Naive thymus-derived CD4-positive, alpha-beta T cell (primary cell): ENCODE data around the gene PEAR1. TPM values are rescaled to one million over a fixed set of nuclear protein-coding genes. Genes with fewer than 3 reads are reported as not detected.

ENCODE experiments used
- ATAC-seq: fragments of 150-1000 bp; cut with Tn5 transposase; 2 replicates; pipeline ENCODE4 v1.10.0; 2021; ENCODE audit warnings: mild to moderate bottlenecking, moderate library complexity
- CTCF ChIA-PET: fragments of 350-600 bp; sonication (Branson Sonifier 250); formaldehyde crosslinking; loops from one replicate; lab custom pipeline; 2021; ENCODE audit warnings: antibody characterized with exemption; lab: Charles Lee
- POLR2A ChIA-PET: fragments of 350-600 bp; sonication (Branson Sonifier 250); formaldehyde crosslinking; loops from one replicate; lab custom pipeline; 2021; ENCODE audit warnings: antibody characterized with exemption, inconsistent platforms; lab: Charles Lee
- DNase-seq, 9 donors: peaks; one replicate each; pipeline versions ENCODE4 v3.0.0 to v3.0.0-alpha.2; 2020 to 2022; ENCODE audit warnings: mixed read lengths in 1 of 9
- H3K27ac ChIP-seq: one replicate; pipeline ENCODE4 v1.7.0; 2013; ENCODE audit warnings: mild to moderate bottlenecking, low read depth, low read length, moderate library complexity
- H3K27me3 ChIP-seq, 2 donors: one replicate each; pipeline ENCODE4 v1.7.0; 2013; ENCODE audit warnings: low read length in 2 of 2, mild to moderate bottlenecking in 2 of 2, moderate library complexity in 2 of 2; ENCODE audit not compliant: control insufficient read depth in 2 of 2, insufficient read depth in 2 of 2
- H3K36me3 ChIP-seq, 3 experiments: 1 replicate in 2 of 3; 2 replicates in 1 of 3; pipeline ENCODE4 v1.7.0; 2013; ENCODE audit warnings: low read length in 3 of 3, mild to moderate bottlenecking in 3 of 3, moderate library complexity in 1 of 3; ENCODE audit not compliant: insufficient read depth in 3 of 3, control insufficient read depth in 2 of 3
- H3K4me1 ChIP-seq, 2 donors: one replicate each; pipeline ENCODE4 v1.7.0; 2013; ENCODE audit warnings: low read length in 2 of 2, mild to moderate bottlenecking in 2 of 2, moderate library complexity in 1 of 2; ENCODE audit not compliant: control insufficient read depth in 2 of 2, insufficient read depth in 2 of 2
- H3K4me3 ChIP-seq: 2 replicates; pipeline ENCODE4 v1.7.0; 2013; ENCODE audit warnings: mild to moderate bottlenecking, low read length
- H3K9me3 ChIP-seq, 3 experiments: 1 replicate in 2 of 3; 2 replicates in 1 of 3; pipeline ENCODE4 v1.7.0; 2013; ENCODE audit warnings: low read length in 3 of 3; ENCODE audit not compliant: control insufficient read depth in 2 of 3
- H3K27ac Mint-ChIP-seq, 9 donors: one replicate each; pipeline ENCODE4 v1.8.0; 2020 to 2022; ENCODE audit warnings: mixed read lengths in 9 of 9, mild to moderate bottlenecking in 8 of 9, moderate library complexity in 5 of 9, inconsistent platforms in 2 of 9
- H3K27me3 Mint-ChIP-seq, 5 donors: one replicate each; pipeline ENCODE4 v1.8.0; 2021 to 2022; ENCODE audit warnings: mixed read lengths in 5 of 5, mild to moderate bottlenecking in 1 of 5
- H3K36me3 Mint-ChIP-seq, 5 donors: one replicate each; pipeline ENCODE4 v1.8.0; 2020 to 2022; ENCODE audit warnings: mixed read lengths in 5 of 5, mild to moderate bottlenecking in 3 of 5, inconsistent platforms in 1 of 5
- H3K4me1 Mint-ChIP-seq, 7 donors: one replicate each; pipeline ENCODE4 v1.8.0; 2020 to 2022; ENCODE audit warnings: mixed read lengths in 7 of 7, mild to moderate bottlenecking in 3 of 7, inconsistent platforms in 1 of 7
- H3K4me3 Mint-ChIP-seq, 10 donors: one replicate each; pipeline ENCODE4 v1.8.0; 2020 to 2022; ENCODE audit warnings: mild to moderate bottlenecking in 10 of 10, mixed read lengths in 10 of 10, moderate library complexity in 6 of 10, inconsistent platforms in 2 of 10
- H3K9me3 Mint-ChIP-seq, 11 donors: one replicate each; pipeline ENCODE4 v1.8.0; 2020 to 2022; ENCODE audit warnings: mixed read lengths in 11 of 11, mild to moderate bottlenecking in 4 of 11, inconsistent platforms in 1 of 11, moderate library complexity in 1 of 11
- intact Hi-C, 2 donors: fragments of 100-400 bp; cut with micrococcal nuclease; formaldehyde crosslinking; loops; one replicate each; pipeline ENCODE4 v1.15.1; 2023
- polyA plus RNA-seq, 2 donors: library from polyadenylated mRNA; unstranded; fragments of 300-500 nt; fragmentation: Illumina TruSeq; gene quantifications; one replicate each; pipeline ENCODE4 v1.2.3, GENCODE V29; 2021
- total RNA-seq, 6 experiments: library from RNA in 5 of 6; stranded (reverse) in 5 of 6; gene quantifications; 1 replicate in 5 of 6; 2 replicates in 1 of 6; pipeline ENCODE4 v1.2.3 and lab custom pipeline; 2021 to 2026

The PEAR1 gene
- total and polyA plus RNA-seq, 7 experiments from 2014 or later = 0.19 to 1.2 (median 0.32) TPM

DNA sequence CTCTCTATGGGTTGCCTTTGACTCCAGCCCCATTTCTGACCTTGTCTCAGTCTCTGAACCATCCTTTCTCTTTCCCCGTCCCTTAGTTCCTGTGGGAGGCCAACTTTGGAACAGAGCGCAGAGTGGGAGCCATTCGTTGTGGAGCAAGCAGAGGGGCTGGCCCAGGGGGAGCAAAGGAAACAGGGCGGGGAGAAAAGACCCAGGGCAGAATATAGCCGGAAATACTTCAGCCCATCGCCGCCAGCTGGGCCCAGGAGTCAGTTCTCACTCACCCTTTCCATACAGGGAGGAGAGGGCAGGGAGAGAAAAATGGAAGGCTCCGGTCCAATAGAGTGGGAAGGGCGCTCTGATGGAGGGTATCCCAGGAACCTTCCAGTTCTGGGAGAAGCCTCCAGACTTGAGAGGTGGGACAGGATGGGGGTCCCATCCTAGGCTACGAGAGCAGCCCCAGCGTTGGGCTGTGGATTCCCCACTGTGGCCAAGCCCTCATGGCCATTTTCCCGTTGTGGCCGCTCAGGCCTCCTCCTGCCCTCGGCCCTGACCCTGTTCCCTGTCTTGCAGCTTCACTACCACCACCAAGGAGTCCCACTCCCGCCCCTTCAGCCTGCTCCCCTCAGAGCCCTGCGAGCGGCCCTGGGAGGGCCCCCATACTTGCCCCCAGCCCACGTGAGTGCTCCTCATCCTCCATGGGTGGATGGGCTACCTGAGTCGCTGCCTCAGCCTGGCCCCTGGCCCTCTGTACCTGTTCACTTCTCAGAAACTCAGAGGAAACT, 10.9 kb downstream of the PEAR1 start:
- Mint-ChIP-seq H3K4me1 (peaks cover 0 to 1% (median 0%) of the 10 kb centered on the region in 7 donors), H3K27me3 (peaks cover 0 to 13% (median 5%) of the 10 kb centered on the region in 5 donors), H3K4me3 (no peak overlapping the region), H3K9me3 (no peaks in the 10 kb centered on the region), H3K27ac (no peak overlapping the region), H3K36me3 (no peaks in the 10 kb centered on the region)
- H3K4me3 ChIP-seq = no peak overlapping the region
- CTCF ChIA-PET = no interaction called here
- no peaks in the 10 kb centered on the region for H3K27me3 ChIP-seq
- no peaks in the 10 kb centered on the region for H3K9me3 ChIP-seq
- H3K27ac ChIP-seq = no peak overlapping the region
- no peaks in the 10 kb centered on the region for H3K36me3 ChIP-seq
- no peak for DNase-seq
- POLR2A ChIA-PET = no interaction called here
- intact Hi-C loops = no loop called here
- ATAC-seq = no peak
- no peaks in the 10 kb centered on the region for H3K4me1 ChIP-seq

DNA sequence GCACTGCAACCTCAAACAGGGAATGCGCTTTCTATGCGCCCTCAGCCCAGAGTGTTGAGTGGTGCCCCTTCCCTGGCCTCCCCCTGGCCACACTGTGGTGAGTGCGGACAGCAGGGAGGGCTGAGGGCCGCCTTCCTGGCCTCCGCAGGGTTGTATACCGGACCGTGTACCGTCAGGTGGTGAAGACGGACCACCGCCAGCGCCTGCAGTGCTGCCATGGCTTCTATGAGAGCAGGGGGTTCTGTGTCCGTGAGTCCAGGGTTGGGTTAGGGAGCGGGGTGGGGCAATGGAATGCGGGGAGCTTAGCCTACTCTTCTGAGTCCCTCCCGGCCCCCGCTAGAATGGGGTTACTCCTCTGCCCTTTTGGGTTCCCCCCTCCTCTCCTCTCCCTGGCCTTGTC, 11.7 kb downstream of the PEAR1 start:
- Mint-ChIP-seq H3K9me3 (no peaks in the 10 kb centered on the region), H3K36me3 (no peaks in the 10 kb centered on the region), H3K27ac (no peak overlapping the region), H3K4me3 (no peak overlapping the region), H3K27me3 (peaks cover 0 to 10% (median 5%) of the 10 kb centered on the region in 5 donors), H3K4me1 (peaks cover 0 to 1% (median 0%) of the 10 kb centered on the region in 7 donors)
- no peak for DNase-seq
- Histone ChIP-seq H3K27me3 (no peaks in the 10 kb centered on the region), H3K9me3 (no peaks in the 10 kb centered on the region), H3K4me1 (no peaks in the 10 kb centered on the region), H3K27ac (no peak overlapping the region), H3K4me3 (no peak overlapping the region), H3K36me3 (no peaks in the 10 kb centered on the region)
- ATAC-seq = no peak
- ChIA-PET POLR2A (no interaction called here), CTCF (no interaction called here)
- intact Hi-C loops = no loop called here

DNA sequence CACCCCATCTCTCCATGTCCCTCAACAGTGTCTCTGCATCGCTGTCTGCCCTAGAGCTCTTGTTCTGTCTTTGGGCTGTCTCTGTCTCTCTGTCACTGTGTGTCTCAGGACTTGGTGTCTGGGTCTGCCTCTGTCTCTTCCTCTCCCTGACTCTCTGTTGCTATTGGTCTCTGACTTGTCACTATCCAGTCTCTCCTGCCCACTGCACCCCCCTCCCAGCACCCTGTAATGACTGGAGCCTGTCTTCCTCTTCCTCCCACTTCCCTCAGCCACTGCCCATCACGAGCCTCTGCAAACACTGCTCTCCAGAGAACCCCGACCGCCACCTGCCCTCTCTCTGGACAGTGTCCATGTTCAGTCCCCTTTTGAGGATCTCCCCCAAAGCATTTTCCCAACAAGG, 12.1 kb downstream of the PEAR1 start:
- Mint-ChIP-seq H3K36me3 (no peaks in the 10 kb centered on the region), H3K9me3 (no peaks in the 10 kb centered on the region), H3K4me3 (no peak overlapping the region), H3K4me1 (peaks cover 0 to 1% (median 0%) of the 10 kb centered on the region in 7 donors), H3K27me3 (peaks cover 0 to 10% (median 5%) of the 10 kb centered on the region in 5 donors), H3K27ac (no peak overlapping the region)
- POLR2A ChIA-PET = no interaction called here
- Histone ChIP-seq H3K27ac (no peak overlapping the region), H3K9me3 (no peaks in the 10 kb centered on the region), H3K27me3 (no peaks in the 10 kb centered on the region), H3K36me3 (no peaks in the 10 kb centered on the region), H3K4me1 (no peaks in the 10 kb centered on the region), H3K4me3 (no peak overlapping the region)
- intact Hi-C loops = no loop called here
- ATAC-seq (no peak), DNase-seq (no peak)
- CTCF ChIA-PET = no interaction called here

DNA sequence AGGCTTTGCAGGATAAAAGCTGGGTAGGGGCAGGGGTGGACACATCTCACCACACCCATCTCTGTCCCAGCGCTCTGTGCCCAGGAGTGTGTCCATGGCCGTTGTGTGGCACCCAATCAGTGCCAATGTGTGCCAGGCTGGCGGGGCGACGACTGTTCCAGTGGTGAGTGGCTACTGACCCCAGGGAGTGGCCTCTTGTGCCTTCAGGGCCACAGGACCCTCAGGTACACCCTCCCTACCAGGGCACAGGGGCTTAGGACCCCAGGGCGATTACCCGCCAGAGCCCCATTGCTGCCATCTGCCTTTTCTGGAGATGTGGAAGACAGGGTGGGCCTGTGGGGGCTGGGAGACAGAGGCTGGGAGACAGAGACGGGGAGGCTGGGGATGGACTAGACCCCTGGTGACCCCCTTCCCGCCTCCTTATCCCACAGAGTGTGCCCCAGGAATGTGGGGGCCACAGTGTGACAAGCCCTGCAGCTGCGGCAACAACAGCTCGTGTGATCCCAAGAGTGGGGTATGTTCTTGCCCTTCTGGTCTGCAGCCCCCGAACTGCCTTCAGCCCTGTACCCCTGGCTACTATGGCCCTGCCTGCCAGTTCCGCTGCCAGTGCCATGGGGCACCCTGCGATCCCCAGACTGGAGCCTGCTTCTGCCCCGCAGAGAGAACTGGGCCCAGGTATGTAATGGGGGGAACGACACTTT, 12.8 kb downstream of the PEAR1 start:
- Mint-ChIP-seq H3K27me3 (peaks cover 0 to 13% (median 6%) of the 10 kb centered on the region in 5 donors), H3K9me3 (no peaks in the 10 kb centered on the region), H3K4me3 (no peak overlapping the region), H3K4me1 (peaks cover 0 to 2% (median 0%) of the 10 kb centered on the region in 7 donors), H3K27ac (no peak overlapping the region), H3K36me3 (no peaks in the 10 kb centered on the region)
- ATAC-seq (no peak), DNase-seq (no peak)
- CTCF ChIA-PET = no interaction called here
- intact Hi-C loops = no loop called here
- H3K4me3 ChIP-seq = no peak overlapping the region
- no peak overlapping the region for H3K27ac ChIP-seq
- POLR2A ChIA-PET = no interaction called here
- no peaks in the 10 kb centered on the region for H3K27me3 ChIP-seq
- no peaks in the 10 kb centered on the region for H3K4me1 ChIP-seq
- no peaks in the 10 kb centered on the region for H3K9me3 ChIP-seq
- no peaks in the 10 kb centered on the region for H3K36me3 ChIP-seq

DNA sequence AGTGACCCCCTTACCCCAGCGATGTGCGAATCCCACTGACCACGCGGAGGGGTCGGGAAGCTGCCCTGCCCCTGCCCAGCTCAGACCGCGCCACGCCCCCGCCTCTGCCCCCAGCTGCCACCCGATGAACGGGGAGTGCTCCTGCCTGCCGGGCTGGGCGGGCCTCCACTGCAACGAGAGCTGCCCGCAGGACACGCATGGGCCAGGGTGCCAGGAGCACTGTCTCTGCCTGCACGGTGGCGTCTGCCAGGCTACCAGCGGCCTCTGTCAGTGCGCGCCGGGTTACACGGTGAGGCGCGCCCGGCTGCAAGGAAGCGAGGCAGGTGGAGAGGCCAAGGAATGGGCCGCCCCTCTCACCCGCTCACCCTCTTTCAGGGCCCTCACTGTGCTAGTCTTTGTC, 15.0 kb downstream of the PEAR1 start:
- H3K36me3 Mint-ChIP-seq = no peaks in the 10 kb centered on the region
- no peak for ATAC-seq
- intact Hi-C loops = no loop called here
- CTCF ChIA-PET = no interaction called here
- no peaks in the 10 kb centered on the region for H3K9me3 Mint-ChIP-seq
- H3K4me1 ChIP-seq = no peaks in the 10 kb centered on the region
- peaks cover 0 to 12% (median 6%) of the 10 kb centered on the region in 5 donors for H3K27me3 Mint-ChIP-seq
- DNase-seq = no peak
- no peaks in the 10 kb centered on the region for H3K27me3 ChIP-seq
- peaks cover 0 to 1% (median 0%) of the 10 kb centered on the region in 7 donors for H3K4me1 Mint-ChIP-seq
- H3K4me3 Mint-ChIP-seq = no peak overlapping the region
- no peak overlapping the region for H3K27ac Mint-ChIP-seq
- no peaks in the 10 kb centered on the region for H3K9me3 ChIP-seq
- H3K27ac ChIP-seq = no peak overlapping the region
- H3K4me3 ChIP-seq = no peak overlapping the region
- no peaks in the 10 kb centered on the region for H3K36me3 ChIP-seq
- POLR2A ChIA-PET = no interaction called here

DNA sequence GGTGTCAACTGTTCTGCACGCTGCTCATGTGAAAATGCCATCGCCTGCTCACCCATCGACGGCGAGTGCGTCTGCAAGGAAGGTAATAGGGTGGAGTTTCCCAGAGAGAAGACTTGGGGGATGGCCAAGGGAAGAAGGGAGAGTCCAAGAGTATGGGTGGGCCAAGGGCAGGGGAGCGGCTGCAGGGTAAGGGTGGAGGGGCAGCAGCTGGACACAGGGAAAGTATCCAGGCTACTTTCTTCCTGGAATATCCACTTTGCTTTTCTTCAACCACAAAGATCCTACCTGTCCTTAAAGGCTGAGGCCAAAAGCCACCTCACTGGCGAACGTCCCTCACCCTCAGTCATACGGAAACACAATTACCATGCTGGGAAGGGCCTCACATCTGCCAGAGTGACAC, 15.4 kb downstream of the PEAR1 start:
- Mint-ChIP-seq H3K27me3 (peaks cover 1 to 15% (median 8%) of the 10 kb centered on the region in 5 donors), H3K4me1 (peaks cover 0 to 1% (median 0%) of the 10 kb centered on the region in 7 donors), H3K9me3 (no peaks in the 10 kb centered on the region), H3K27ac (no peak overlapping the region), H3K4me3 (no peak overlapping the region), H3K36me3 (no peaks in the 10 kb centered on the region)
- DNase-seq (no peak), ATAC-seq (no peak)
- ChIA-PET CTCF (interaction anchor here (3.1 kb wide), 1 partner anchor 60 kb away, joined by 21 read pairs; no protein-coding TSS in a partner anchor), POLR2A (no interaction called here)
- Histone ChIP-seq H3K9me3 (no peaks in the 10 kb centered on the region), H3K27me3 (no peaks in the 10 kb centered on the region), H3K27ac (no peak overlapping the region), H3K4me3 (no peak overlapping the region), H3K36me3 (no peaks in the 10 kb centered on the region), H3K4me1 (no peaks in the 10 kb centered on the region)
- intact Hi-C loops = no loop called here
